Calu3 (cell line): Measurements from ENCODE around the gene RTP2. TPM values are rescaled to one million over a fixed set of nuclear protein-coding genes. Genes with fewer than 3 reads are reported as not detected.

Experiments
- BruUV-seq: library from RNA; stranded (reverse); fragments of 400-500 nt; replicated peaks from 2 replicates; lab custom pipeline; 2021; lab: Mats Ljungman, UMichigan
- CTCF ChIA-PET: fragments of 300-600 bp; sonication (Branson Sonifier 250); formaldehyde crosslinking; loops from one replicate; lab custom pipeline; 2022; ENCODE audit warnings: antibody characterized with exemption; lab: Charles Lee
- DNase-seq: peaks from one replicate; pipeline ENCODE4 v3.0.0; 2022
- H3K27ac Mint-ChIP-seq: one replicate; pipeline ENCODE4 v1.8.0; 2022; ENCODE audit warnings: mixed read lengths; ENCODE audit not compliant: unreplicated experiment
- H3K27me3 Mint-ChIP-seq: one replicate; pipeline ENCODE4 v1.8.0; 2022; ENCODE audit warnings: mixed read lengths; ENCODE audit not compliant: unreplicated experiment
- H3K36me3 Mint-ChIP-seq: one replicate; pipeline ENCODE4 v1.8.0; 2022; ENCODE audit warnings: mild to moderate bottlenecking, moderate library complexity, mixed read lengths; ENCODE audit not compliant: insufficient read depth, unreplicated experiment
- H3K4me1 Mint-ChIP-seq: one replicate; pipeline ENCODE4 v1.8.0; 2022; ENCODE audit warnings: mild to moderate bottlenecking, low read depth, mixed read lengths; ENCODE audit not compliant: unreplicated experiment
- H3K4me3 Mint-ChIP-seq: one replicate; pipeline ENCODE4 v1.8.0; 2022; ENCODE audit warnings: mild to moderate bottlenecking, low read depth, moderate library complexity, mixed read lengths; ENCODE audit not compliant: unreplicated experiment
- H3K9me3 Mint-ChIP-seq: one replicate; pipeline ENCODE4 v1.8.0; 2022; ENCODE audit warnings: low read depth, mixed read lengths; ENCODE audit not compliant: unreplicated experiment
- CTCF ChIP-seq: fragments of 200-600 bp; IDR thresholded peaks from one replicate; pipeline ENCODE4 v1.8.0; 2022; ENCODE audit warnings: antibody characterized with exemption; ENCODE audit not compliant: unreplicated experiment
- intact Hi-C: fragments of 100-400 bp; cut with micrococcal nuclease; formaldehyde crosslinking; loops from one replicate; pipeline ENCODE4 v1.10.0; 2022; ENCODE audit not compliant: unreplicated experiment
- total RNA-seq: library from RNA; stranded (reverse); gene quantifications from 2 replicates; pipeline ENCODE4 v1.2.3, GENCODE V29; 2022

The RTP2 gene
- total RNA-seq, 1 experiment from 2014 or later: not detected

GRCh38 chr3:187694801-187695200 is 7.6 kb downstream of the RTP2 start:
- DNase-seq: no peak
- no TSS peak for BruUV-seq
- no peak for TF ChIP-seq CTCF
- Mint-ChIP-seq H3K27me3 (peaks cover 69% of the 10 kb centered on the region), H3K9me3 (peaks cover 5% of the 10 kb centered on the region), H3K36me3 (no peaks in the 10 kb centered on the region), H3K4me1 (no peaks in the 10 kb centered on the region), H3K27ac (no peak overlapping the region), H3K4me3 (no peak overlapping the region)
- CTCF ChIA-PET: interaction anchor here (1.5 kb wide), 1 partner anchor 16 kb away, joined by 7 read pairs; no protein-coding TSS in a partner anchor
- intact Hi-C loops: no loop called here

- Mint-ChIP-seq H3K27ac (no peak overlapping the region), H3K27me3 (peaks cover 66% of the 10 kb centered on the region), H3K9me3 (peaks cover 5% of the 10 kb centered on the region), H3K4me3 (no peak overlapping the region), H3K36me3 (no peaks in the 10 kb centered on the region), H3K4me1 (no peaks in the 10 kb centered on the region)
- DNase-seq: no peak
- intact Hi-C loops: no loop called here
- CTCF ChIA-PET: interaction anchor here (0.6 to 1.5 kb wide), 5 partner anchors 8 to 666 kb away, joined by 3 to 7 read pairs (median 3); no protein-coding TSS in a partner anchor
- no peak for TF ChIP-seq CTCF
- BruUV-seq: no TSS peak
These were observed 8.9 kb downstream of the RTP2 start for GRCh38 chr3:187693431-187693830.

GRCh38 chr3:187689984-187690383 is 12.4 kb downstream of the RTP2 start:
- peaks cover 12% of the 10 kb centered on the region for H3K9me3 Mint-ChIP-seq
- DNase-seq: no peak
- no peak overlapping the region for H3K4me3 Mint-ChIP-seq
- H3K27me3 Mint-ChIP-seq: peaks cover 46% of the 10 kb centered on the region
- no peaks in the 10 kb centered on the region for H3K4me1 Mint-ChIP-seq
- no TSS peak for BruUV-seq
- intact Hi-C loops: no loop called here
- no peak overlapping the region for H3K27ac Mint-ChIP-seq
- no peaks in the 10 kb centered on the region for H3K36me3 Mint-ChIP-seq
- CTCF ChIA-PET: no interaction called here
- no peak for TF ChIP-seq CTCF

GRCh38 chr3:187686621-187687273 is 15.6 kb downstream of the RTP2 start:
- Mint-ChIP-seq H3K27me3 (peaks cover 46% of the 10 kb centered on the region), H3K9me3 (peaks cover 7% of the 10 kb centered on the region), H3K36me3 (no peaks in the 10 kb centered on the region), H3K27ac (no peak overlapping the region), H3K4me1 (no peaks in the 10 kb centered on the region), H3K4me3 (no peak overlapping the region)
- TF ChIP-seq CTCF: no peak
- CTCF ChIA-PET: interaction anchor here (0.6 kb wide), 1 partner anchor 487 kb away, joined by 5 read pairs; no protein-coding TSS in a partner anchor
- no peak for DNase-seq
- BruUV-seq: no TSS peak
- intact Hi-C loops: no loop called here
